IPS DF 19.7 (cell line): ENCODE measurements around the gene ACTL8.

Experiments used
- DNase-seq: peaks from one replicate; pipeline ENCODE4 v3.0.0-alpha.2; 2013; ENCODE audit warnings: low read depth, low spot score

ACTL8 gene

DNA sequence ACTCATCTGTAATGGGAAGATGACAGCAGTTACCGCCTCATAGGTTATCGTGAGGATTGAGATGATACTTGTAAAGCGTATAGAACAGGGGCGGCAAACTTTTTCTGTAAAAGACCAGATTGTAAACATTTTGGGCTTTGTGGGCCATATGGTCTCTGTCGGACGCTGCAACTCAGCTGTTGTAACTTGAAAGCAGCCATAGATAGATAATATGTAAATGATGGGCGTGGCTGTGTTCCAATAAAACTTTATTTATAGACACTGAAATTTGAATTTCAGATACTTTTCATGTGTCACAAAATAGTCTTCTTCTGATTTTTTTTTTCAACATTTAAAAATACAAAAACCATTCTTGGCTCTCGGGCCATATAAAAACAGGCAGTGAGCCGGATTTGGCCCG is 15.8 kb downstream of the ACTL8 start:
- no peak for DNase-seq

DNA sequence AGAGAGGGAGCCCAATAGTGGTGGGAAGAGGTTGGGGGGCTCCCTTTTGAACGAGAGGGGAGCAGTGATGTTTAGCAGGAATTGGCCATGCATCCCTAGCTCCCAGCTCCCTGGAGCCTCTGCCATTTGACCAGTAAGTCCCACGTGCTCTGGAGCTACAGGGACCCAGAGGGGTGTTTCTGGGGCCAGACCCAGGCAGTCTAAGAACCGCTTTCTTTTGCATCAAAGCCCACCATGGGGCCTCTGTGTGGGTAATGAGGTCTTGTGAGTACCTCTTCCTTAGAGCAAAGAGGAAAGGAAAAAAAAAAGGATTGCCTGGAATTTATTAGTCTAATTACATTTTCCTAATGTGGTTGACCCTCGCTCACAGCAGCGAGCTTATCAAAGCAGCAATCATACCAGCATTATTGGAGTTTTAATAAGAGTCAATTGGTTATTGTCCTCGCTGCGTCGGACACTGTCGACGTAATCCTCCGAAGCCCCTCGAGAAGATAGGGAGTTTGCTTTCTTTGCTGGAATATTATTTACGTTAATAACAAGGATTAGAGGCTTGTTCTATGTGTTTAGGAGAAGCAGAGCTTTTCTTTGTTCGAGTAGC is 17.6 kb downstream of the ACTL8 start:
- DNase-seq, result no peak

DNA sequence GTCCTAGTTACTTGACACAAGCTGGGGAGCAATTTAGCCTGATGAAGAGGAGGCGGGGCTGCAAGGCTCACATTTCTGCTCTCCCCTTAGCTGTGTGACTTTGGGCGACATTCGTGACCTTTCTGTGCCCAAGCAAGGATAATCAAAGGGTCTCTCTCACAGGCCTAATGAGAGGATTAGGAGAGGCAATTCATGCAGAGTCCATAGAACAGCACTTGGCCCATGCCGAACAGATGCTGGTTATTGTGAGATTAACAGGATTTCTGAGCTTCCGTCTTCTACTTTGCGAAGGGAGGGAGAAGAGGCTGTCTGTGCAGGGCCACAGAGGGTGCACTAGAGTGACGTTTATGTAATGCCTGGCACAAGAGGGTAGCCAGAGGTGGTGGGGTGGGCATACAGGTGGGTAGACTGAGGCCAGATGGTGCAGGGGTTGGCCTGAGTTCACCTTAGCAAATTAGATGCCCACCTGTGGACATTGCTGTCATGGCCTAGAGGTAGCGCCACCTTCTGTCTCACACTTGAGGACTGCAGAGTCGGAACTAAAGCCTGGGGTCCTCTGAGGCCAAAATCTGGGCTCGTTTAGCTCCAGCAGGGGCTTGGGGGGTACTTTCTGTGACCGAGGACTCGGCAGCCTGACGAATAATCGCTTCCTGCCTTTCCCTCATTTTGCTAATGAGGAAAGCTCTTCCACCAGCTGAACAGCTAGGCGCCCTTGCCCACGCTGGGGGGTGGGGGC is 18.6 kb downstream of the ACTL8 start:
- DNase-seq, result no peak

DNA sequence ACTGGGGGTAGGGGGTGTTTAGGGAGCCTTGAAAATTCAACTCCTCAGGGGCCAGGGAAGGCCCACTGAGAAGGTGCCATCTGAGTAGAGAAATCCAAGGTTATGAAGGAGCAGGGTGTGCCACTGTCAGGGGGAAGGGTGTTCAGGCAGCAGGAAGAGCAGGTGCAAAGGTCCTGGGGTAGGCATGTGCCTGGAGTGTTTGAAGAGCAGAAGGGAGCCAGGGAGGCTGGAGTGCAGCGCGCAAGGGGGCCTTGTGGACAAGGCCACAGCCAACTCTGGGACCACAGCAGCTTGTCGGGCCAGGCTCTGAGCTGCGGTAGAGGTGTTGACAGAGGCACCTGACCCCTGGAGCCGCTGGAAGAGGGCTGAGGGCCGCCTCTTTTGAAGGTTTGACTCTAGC is 19.3 kb downstream of the ACTL8 start:
- DNase-seq, result no peak

DNA sequence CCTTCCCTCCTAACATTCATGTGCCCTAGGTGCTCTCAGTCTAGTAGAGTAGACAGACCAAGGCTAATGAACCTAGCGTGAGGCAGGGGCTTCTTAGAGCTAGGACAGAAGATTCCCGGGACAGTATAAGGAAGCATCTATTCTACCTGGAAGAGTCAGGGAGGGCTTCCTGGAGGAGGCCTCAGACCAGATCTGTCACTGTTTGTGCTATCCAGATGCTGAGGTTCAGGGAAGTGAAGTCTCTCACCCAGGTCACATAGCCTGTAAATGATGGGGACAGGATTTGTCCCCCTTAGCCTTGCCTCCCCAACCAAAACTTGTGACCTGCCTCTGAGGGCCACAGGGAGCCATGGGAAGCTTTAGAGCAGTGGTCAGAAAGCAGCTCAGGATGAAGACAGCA is 20.7 kb downstream of the ACTL8 start:
- DNase-seq, result no peak

DNA sequence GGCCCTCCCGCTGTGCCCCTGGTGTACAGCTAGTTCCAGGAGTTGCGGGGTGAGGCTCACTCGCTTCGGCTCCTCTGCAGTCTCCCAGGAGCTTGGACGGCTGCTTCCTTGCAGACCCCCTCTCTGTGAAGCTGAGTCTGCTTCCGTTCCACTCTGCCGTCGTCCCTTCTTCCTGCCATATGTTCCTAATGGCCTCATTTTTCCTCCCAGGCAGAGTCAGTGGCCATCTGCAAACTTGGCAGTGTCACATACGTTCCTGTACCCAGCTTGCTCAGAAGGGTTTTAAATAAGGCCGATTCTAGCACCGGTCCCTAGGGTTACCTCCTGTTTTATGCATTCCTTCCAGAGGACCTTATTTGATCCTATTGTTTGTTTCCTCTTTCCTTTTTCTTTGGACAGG is 21.3 kb downstream of the ACTL8 start:
- no peak for DNase-seq

DNA sequence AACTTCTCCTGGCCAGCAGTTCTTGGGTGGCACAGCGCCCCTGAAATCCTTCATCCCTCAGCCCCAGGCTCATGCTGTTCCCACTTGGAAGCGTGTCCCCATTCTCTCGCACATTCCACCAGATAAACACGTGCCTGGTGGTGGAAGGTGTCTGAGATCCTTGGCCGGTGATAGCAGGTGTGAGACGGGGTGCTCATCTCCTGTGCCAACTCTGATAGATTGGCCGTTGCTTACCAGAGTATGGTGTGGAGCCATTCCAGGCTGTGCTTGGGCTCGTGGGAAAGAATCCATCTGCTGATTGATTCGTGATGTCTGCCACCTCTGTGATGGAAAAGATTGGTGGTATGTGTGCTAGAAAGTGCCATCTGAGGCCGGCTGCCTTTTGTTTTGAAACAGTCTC is 22.2 kb downstream of the ACTL8 start:
- DNase-seq, result no peak

DNA sequence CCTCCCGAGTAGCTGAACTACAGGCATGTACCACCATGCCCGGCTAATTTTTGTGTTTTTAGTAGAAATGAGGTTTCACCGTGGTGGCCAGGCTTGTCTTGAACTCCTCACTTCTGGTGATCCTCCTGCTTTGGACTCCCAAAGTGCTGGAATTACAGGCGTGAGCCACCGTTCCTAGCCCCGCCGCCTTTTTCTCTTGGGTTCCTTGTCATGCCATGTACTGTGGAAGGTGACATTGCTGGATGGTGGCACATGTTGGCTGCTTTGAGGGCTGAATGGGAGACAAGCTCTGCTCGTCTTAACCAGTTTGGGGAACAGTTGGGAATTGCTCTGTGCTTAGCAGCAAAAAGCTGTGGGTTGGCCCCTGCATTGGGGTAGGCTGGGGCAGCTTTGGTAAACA is 22.7 kb downstream of the ACTL8 start:
- DNase-seq, result no peak

DNA sequence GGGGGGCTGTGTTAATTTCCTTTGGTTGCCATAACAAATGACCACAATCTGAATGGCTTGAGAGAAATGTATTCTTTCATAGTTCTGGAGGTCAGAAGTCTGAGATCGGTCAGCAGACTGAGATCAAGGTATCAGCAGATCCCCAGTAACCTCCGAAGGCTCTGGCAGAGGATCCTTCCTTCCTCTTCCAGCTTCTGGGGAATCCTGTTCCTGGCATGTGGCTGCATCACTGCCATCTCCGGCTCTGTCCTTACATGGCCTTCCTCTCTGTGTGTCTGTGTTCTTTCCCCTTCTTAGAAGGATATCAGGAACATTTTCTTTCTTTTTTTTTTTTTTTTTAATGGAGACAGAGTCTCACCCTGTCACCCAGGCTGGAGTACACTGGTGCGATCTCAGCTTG is 25.8 kb downstream of the ACTL8 start:
- no peak for DNase-seq

DNA sequence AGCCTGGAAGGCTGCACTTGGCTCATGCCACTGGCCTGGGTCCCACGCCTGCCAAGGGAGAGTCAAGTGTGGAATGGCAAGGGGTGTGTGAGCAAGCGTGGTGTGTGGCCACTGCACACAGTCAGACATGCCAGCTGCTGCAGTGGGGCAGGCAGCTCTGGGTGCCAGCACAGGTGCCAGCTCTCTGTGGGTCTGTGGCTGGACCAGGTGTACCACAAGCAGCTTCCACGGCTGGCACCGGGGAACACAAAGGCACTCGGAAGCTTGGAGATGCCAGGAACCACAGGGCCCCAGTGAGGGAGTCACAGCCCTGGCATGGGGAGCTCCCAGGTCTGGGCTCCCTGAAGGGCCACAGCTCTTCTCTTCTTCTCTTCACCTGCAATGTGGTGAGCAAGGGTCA is 34.8 kb downstream of the ACTL8 start:
- no peak for DNase-seq

DNA sequence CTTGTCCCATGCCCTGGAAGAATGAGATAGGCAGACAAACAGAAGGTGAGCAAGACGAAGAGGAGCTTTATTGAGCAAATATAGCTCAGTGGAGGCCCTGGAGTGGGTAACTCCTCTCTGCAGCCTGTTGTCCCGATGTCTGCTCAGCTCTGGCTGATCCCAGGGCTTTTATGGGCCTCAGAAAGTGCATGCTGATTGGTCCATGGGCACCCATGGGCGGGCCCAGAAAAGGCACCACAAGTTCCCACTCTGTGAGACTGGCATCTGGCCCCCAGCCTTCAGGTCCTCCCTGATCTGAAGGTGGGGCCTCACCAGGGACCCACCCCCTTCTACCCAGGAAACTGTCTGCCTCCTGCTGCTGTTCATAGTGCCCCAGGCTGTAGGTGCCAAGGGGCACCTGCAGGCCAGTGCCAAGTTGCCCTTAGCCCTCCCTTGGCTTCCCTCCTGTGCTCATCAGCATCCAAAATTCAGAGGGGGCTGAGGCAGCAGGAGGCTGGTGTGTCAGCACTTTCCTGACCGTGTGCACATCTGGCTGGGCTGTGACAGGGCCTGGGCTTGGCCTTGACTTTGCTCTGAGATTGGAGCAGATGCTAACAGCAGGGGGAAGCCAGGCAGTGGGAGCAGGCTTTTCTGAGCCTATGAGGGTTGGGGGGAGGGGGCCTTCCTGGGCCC is 35.4 kb downstream of the ACTL8 start:
- DNase-seq, result no peak

DNA sequence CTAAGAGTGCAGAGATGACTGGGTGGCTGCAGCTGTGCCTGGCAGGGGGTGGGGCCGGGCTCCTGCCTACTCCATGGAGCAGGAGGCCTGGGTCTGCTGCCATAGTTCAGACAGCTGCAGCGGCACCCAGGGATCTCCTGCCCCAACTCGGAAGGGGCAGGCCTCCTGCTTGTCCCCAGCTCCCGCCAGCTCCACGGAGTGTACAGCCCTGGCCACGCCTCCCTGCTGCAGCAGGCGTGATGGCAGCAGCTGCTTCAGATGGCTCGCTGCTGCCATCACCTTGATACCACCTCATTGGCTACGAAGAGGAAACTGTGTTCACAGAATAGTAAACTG is 35.9 kb downstream of the ACTL8 start:
- no peak for DNase-seq

DNA sequence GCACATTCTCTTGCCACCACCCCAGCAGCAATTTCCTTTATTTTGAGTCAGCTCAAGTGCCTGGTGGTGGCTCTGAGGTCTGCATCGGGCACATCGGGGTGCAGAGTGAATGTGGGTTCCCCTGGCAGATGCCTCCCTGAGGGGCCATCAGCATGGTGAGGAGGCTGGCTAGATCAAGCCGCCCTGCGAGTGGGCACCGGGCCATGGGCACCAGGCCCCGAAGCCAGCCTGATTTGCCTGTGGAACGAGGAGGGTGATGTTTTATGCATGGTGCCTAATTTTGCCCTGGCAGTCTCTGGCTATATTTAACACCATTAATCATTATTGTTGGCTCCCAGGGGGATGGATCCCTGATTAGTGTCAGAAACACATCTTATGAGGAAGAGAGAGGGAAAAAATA is 36.3 kb downstream of the ACTL8 start:
- DNase-seq, result no peak

DNA sequence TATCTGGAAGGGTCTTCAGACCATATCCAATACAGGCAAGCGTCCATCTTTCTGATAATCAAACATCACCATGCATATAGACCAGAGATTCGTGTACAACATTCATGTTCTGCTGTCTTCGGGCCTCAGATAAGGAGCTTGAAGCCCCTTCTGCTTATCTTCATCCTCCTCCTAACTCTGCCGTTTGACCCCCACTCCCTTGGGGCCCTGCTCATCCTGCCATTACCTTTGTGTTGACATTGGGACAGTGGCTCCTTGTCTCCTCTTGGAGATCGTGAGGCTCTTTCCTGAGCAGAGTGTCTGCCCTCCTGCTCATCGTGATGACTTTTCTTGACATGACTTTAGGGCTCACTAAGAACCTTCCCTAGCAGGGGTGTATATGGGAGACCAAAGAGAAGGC is 37.3 kb downstream of the ACTL8 start:
- no peak for DNase-seq

DNA sequence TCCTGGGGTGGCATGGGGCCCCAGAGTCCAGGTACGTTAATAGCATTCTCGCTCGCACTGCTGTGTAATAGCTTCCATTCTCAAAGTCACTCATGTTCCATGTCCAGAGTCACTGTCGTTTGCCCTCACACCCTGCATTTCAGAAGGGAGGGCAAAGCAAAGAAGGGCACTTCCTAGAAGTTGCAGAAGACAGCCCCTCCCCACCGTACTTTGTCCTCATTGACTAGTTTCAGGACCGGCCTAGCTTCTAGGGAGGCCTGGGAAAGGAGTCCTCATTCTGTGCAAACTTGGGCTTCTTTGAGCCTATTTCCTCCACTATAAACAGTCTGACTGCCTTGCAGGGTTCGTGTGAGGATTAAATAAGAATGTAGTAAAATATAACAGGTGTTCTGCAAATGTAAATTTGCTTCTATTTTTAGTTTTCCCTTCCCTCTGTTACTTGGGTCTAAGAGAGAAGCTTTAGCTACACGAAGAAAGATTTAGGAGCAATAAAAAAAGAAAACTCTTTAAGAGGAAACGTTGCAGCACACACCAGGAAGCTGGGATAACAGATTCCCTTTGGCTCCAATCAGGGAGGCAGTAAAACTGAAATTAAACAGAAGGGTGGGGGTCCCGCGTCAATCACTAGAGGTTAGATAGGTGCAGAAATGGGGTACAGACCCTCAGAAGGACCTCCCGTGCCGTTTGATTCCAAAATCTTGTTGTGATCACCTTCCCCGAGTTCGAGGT is 40.1 kb downstream of the ACTL8 start:
- no peak for DNase-seq

DNA sequence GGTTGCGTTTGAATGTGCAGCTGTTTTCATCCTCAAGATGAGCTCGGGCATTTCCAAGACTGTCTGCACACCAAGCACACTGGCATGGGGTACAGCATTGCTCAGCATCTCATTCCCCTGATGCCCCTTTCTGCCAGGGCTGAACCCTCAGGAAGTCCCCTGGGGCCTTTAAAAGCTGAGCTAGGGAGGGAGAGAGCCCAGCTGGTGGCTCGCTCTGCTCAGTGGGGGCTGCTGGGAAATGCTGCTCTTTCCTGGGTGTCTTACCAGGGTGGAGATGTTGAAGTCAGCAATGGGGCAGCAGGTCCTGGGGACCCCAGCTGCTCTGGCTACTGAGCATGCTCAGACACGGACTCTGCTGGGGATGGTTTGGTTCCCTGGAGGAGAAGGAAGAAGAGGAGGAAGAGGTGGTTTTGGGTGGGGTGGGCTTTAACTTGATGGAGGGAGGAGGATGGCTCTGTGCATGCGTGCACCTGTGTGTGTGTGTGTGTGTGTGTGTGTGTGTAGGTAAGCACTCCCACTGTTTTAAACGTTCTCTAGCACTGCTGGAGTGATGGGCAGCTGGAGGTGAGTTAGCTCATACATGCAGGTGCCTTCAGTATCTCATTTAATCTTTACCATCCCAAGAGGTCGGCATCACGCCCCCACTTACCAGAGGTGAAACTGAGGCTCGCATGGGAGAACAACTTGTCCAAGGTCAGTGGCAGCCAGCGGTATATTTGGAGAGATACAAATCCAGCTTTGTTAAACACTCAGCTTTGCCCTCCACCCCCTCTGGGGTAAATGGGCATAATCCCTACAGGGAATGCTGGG is 40.9 kb downstream of the ACTL8 start:
- no peak for DNase-seq

DNA sequence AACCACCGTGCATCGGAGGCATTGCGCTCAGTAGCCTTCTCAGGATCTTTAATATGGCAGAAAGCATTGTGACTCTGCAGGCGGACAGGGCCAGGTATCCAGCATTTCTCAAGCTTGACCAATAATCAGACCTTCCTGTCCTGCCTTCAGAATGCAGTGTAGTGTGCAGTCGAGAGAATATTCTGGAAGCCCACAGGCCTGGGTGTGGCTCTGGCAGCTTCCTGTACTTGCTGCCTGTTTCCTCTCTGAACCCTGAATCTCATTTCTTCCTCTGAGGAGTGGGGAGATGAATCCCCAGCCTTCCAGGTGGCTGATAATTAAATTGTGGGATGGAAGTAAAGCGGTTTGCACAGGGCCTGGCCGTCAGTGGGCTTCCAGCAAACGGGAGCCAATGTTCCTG is 42.3 kb downstream of the ACTL8 start:
- no peak for DNase-seq

DNA sequence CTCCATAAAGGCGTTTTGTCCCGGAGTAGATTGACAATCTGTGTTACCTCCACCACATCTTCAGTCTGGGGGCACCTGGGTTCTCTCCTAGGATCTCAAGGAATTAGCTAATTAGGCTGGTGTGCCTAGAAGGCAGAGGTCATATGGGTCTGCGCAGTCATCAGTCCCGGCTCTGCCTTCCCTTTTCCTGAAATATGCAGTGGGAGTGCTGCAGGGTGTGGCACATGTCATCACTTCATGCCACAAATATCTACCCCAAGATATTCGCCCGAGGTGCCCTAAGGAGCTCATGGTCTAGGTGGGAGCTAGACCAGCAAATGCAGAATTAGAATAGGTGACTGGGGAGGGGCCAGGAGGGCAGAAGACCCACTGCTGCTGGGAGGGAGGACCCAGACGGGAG is 42.9 kb downstream of the ACTL8 start:
- no peak for DNase-seq

DNA sequence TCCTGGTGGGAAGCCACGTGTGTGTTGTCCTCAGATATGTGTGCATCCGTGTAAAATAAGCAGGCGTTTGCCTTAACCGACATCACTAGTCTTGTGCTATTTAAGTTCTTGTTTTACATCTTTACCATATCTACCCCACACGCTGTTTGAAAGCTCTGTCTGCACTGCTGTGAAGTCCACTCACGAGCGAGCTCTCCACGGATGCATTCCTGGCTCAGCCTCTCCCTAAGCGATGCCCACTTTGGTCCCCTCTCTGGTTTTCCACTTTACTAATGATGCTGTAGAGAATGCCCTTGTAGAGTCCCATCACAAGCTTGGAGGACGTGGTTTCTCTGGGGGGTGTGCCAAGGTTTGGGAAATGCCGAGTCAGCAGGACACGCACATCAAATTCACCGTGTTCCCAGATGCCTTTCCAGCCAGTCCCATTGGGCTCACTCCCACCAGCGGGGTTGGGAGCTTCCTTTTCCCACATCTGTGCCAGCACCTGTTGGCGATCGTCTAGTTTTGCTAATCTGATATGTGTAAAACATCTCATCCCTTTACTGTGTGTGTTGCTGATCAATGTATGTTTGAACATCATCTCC is 43.8 kb downstream of the ACTL8 start:
- no peak for DNase-seq

DNA sequence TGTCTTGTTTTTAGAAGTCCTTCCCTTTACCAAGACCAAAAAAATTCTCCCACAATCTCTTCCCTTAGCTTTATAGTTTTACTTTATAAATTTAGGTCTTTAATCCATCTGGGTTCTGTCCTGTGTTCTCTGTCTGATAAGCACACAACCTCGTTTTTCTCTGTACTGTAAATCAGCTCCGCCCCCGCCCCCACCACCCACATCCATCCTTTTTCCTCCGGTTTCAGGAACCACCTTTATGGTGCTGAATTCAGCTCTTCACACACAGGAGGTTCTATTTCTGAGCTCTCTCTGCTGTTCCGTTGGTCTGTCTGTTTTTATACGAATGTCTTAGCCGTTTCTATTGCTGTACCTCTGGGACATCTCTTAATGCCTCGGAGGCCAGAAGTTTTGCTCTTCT is 44.5 kb downstream of the ACTL8 start:
- no peak for DNase-seq

DNA sequence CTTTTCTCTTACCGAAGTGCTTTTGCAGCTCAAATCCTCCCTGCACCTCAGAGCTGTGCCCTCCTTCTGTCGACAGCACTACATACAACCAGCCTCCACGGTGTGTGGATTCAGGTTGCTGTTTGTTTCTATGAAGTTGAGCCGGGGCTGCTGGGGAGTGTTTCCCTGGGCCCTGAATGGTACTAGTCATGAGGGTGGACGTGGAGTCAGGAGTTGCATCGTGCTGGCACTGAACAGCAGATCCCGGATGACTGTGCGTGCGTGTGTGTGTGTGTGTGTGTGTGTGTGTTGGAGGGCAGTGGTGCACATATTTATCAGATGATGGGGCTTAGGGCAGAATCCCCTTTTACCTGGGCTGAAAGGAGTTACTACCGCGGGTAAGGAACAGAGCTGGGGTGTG is 47.0 kb downstream of the ACTL8 start:
- DNase-seq, result no peak

DNA sequence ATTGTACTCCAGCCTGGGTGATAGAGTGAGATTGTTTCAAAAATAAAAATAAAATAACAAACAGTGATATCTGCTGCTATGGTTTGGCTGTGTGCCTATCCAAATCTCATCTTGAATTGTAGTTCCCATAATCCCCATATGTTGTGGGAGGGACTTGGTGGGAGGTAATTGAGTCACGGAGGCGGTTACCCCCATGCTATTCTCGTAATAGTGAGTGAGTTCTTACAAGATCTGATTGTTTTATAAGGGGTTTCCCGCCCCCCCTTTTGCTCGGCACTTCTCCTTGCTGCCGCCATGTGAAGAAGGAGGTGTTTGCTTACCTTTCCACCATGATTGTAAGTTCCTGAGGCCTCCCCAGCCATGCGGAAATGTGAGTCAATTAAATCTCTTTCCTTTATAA is 47.8 kb downstream of the ACTL8 start:
- DNase-seq, result no peak
